T-helper 17 cell (primary cell): ENCODE data around the gene SOS2. TPM values are rescaled to one million over a fixed set of nuclear protein-coding genes. Genes with fewer than 3 reads are reported as not detected.

Source experiments
- ATAC-seq: fragments of 150-1000 bp; cut with Tn5 transposase; 2 replicates; pipeline ENCODE4 v1.10.0; 2021; ENCODE audit warnings: mild to moderate bottlenecking, moderate library complexity
- DNase-seq, 3 donors: peaks; one replicate each; pipeline versions ENCODE4 v3.0.0 to v3.0.0-alpha.2; 2020 to 2021
- H3K9me3 ChIP-seq: one replicate; pipeline ENCODE4 v1.7.0; 2013; ENCODE audit warnings: low read length, mild to moderate bottlenecking; ENCODE audit not compliant: control insufficient read depth, poor library complexity, severe bottlenecking
- H3K27ac Mint-ChIP-seq: one replicate; pipeline ENCODE4 v1.8.0; 2022; ENCODE audit warnings: mild to moderate bottlenecking, moderate library complexity, mixed read lengths
- H3K27me3 Mint-ChIP-seq: one replicate; pipeline ENCODE4 v1.8.0; 2022; ENCODE audit warnings: mixed read lengths
- H3K36me3 Mint-ChIP-seq: one replicate; pipeline ENCODE4 v1.8.0; 2022; ENCODE audit warnings: low read depth, mixed read lengths
- H3K4me1 Mint-ChIP-seq: one replicate; pipeline ENCODE4 v1.8.0; 2022; ENCODE audit warnings: mild to moderate bottlenecking, mixed read lengths
- H3K4me3 Mint-ChIP-seq: one replicate; pipeline ENCODE4 v1.8.0; 2022; ENCODE audit warnings: mild to moderate bottlenecking, moderate library complexity, mixed read lengths
- total RNA-seq, 4 donors: library from RNA in 2 of 4; stranded (reverse) in 2 of 4; gene quantifications; one replicate each; pipeline ENCODE4 v1.2.3 and lab custom pipeline; 2022 to 2026

Gene SOS2
- total RNA-seq, 2 donors from 2014 or later = 33.8 to 40.3 TPM

DNA sequence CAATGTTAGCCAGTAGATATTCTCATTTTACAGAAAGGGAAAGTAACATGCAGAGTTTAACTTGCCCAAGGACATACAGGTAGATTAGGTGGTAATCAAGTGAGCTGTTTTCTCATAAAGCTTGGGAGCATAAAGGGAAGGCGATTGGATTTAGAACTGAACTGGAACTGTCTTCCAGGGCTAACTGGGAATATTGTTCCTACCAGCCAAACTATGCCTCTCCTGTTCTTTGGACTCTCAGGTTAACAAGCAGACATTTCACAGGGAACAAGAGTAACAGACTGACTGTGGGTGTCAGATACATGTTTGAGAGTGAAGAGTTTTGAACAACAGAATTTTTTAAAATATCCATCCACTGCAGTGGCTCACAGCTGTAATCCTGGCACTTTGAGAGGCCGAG lies 130.6 kb downstream of the SOS2 start:
- no peaks in the 10 kb centered on the region for H3K27me3 Mint-ChIP-seq
- ATAC-seq (no peak), DNase-seq (no peak)
- H3K9me3 ChIP-seq = no peaks in the 10 kb centered on the region
- no peak overlapping the region for H3K4me3 Mint-ChIP-seq
- peaks cover 5% of the 10 kb centered on the region for H3K36me3 Mint-ChIP-seq
- peaks cover 28% of the 10 kb centered on the region for H3K4me1 Mint-ChIP-seq
- H3K27ac Mint-ChIP-seq = no peak overlapping the region

DNA sequence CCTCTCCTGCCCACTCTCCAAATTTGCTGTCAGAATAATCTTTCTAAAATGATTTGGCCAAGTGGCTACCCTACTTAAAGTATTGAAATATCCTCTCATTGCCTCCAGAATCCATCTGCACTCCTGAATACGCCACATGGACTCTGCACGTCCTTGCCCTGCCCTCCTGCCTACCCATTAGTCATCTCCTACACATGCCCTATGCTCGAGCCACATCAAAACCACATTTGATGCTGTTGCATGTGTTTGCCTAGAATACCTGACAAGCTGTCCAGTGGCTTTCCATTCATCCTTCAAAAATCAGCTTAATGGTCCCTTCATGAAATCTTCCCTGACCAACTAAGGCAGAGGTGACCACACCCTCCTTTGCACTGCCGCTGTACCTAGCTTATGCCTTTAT lies 132.0 kb downstream of the SOS2 start:
- H3K27me3 Mint-ChIP-seq = no peaks in the 10 kb centered on the region
- H3K4me1 Mint-ChIP-seq = peaks cover 31% of the 10 kb centered on the region
- no peaks in the 10 kb centered on the region for H3K9me3 ChIP-seq
- DNase-seq = no peak
- ATAC-seq = no peak
- peaks cover 7% of the 10 kb centered on the region for H3K36me3 Mint-ChIP-seq
- peak overlapping the region; percentile 13 for H3K4me3 Mint-ChIP-seq
- peak overlapping the region; percentile 92 for H3K27ac Mint-ChIP-seq

DNA sequence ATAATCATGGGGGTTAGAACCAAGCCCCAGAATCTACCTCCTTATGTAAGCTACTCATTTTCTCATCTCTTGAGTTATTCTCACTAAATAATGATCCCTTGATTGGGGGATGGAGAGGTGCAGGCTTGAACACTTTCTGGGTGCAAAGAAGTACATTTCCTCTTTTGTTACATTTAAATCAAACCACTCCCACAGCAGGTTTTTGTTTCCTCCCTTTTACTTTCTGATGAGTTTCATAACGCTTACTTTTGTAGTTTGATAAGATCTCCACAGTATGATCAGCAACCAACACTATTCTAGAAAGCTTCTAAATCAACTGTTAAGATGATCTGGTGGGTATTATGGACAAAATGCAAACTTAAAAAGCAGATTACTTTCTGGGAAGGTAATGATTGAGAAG lies 135.5 kb downstream of the SOS2 start:
- peaks cover 7% of the 10 kb centered on the region for H3K36me3 Mint-ChIP-seq
- no peaks in the 10 kb centered on the region for H3K9me3 ChIP-seq
- no peaks in the 10 kb centered on the region for H3K27me3 Mint-ChIP-seq
- ATAC-seq (peak; percentile 87), DNase-seq (no peak)
- peaks cover 36% of the 10 kb centered on the region for H3K4me1 Mint-ChIP-seq
- peak overlapping the region; percentile 81 for H3K4me3 Mint-ChIP-seq
- peak overlapping the region; percentile 71 for H3K27ac Mint-ChIP-seq

DNA sequence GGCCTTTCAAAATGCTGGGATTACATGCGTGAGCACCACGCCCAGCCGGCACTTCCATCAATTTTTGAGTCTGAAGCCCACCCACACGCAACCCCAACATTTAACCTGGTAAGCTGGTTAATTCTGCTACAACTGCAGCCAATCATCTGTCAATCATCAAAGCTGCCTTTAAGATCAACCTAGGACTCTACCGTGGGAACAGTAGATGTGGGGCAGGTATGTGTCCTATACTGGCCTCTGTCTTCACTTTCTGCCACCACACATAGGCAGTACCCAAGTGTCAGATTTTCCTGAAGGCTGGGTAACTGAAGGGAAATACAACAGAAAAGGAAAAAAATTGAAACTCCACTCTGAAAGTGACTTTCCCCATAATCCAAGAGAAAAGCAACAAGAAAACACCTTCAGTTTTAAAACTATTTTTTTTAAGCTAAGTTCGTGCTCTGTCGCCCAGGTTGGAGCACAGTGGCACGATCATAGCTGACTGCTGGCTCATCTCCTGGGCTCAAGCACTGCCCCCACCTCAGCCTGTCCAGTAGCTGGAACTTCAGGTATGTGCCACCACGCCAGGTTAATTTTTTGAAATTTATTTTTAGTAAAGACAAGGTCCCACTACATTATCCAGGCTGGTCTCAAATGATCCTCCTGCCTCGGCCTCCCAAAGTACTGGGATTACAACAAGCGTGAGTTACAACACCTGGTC lies 137.2 kb downstream of the SOS2 start:
- Mint-ChIP-seq H3K27ac (no peak overlapping the region), H3K4me1 (peaks cover 32% of the 10 kb centered on the region), H3K36me3 (peaks cover 7% of the 10 kb centered on the region), H3K27me3 (no peaks in the 10 kb centered on the region), H3K4me3 (no peak overlapping the region)
- ATAC-seq (no peak), DNase-seq (no peak)
- H3K9me3 ChIP-seq = no peaks in the 10 kb centered on the region

DNA sequence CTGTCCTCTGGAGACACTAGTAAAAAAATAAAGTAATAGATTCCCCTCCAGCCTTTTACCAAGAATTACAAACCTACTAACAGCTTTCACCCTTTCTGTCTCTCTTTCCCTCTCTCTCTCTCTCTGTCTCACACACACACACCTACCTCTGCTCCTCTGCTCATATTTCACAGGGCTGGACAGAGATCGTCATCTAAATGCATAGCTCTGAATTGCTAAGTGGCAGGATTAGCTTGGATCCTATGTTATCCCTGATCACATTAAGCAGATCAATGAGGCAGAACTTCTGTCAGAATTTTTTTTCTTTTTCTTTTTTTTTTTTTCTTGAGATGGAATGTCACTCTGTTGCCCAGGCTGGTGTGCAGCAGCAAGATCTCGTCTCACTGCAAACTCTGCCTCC lies 137.9 kb downstream of the SOS2 start:
- Mint-ChIP-seq H3K27me3 (no peaks in the 10 kb centered on the region), H3K4me3 (no peak overlapping the region), H3K4me1 (peaks cover 30% of the 10 kb centered on the region), H3K27ac (no peak overlapping the region), H3K36me3 (peaks cover 7% of the 10 kb centered on the region)
- DNase-seq (no peak), ATAC-seq (no peak)
- no peaks in the 10 kb centered on the region for H3K9me3 ChIP-seq

DNA sequence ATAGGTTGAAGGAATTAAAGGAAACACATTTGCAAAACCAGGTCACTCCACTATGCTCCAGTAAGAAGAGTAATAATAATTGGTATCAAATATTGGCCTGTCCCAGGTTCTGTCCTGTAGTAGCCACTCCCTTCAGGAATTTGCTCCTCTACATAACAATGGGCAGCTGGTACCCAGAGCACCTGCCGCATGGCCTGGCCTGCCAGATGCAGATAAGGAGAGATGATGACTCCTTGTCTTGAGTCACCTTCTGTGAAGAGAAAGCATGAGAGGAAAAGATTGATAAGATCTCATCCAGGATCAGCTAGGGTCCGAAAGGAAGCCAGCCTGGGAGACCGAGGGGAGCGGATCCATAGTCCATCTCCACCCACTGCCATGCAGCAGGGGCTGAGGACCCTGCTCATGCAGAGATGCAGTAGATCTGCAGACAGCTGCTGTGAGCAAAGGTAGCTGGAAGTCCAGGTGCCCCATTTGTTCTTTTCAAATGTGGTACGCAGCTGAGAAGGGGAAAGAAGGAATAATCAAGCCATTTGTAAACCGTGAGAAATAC lies 139.3 kb downstream of the SOS2 start:
- no peak overlapping the region for H3K4me3 Mint-ChIP-seq
- no peak for ATAC-seq
- no peak for DNase-seq

DNA sequence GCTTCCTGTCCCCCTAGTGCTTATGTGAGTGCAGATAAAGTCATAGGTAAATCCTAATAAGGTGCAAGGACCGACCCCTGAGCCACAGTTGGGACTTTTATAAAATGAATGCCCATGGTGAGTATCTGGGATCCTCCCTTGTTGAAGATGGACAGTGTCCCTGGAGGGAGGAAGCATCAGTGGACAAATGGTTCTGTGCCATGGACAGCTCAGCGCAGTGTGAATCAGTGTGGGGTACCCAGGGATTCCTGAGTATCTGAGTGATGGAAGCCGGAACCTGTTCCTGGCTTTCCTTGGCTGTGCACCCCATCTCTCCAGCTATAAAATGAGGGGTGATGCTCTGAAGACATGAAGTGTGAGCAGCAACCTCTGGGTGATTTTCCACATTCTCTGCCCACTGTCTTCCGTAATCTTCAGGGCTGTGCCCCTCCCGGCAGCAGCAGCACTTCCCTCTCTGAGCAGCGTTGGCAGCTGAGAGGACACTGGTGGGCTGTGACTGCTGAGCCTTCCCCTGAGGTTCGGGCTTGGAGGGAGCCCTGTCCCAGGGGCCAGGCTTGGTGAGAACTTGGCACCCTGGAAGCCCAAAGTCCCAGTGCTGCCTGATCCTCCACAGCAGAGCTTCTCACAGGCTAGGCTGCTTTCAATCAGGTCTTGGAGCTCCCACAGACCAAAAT lies 140.0 kb downstream of the SOS2 start:
- ATAC-seq = no peak

More for the DNA sequence above, 139.3 kb downstream of the SOS2 start:
- Mint-ChIP-seq H3K36me3 (peaks cover 7% of the 10 kb centered on the region), H3K27ac (no peak overlapping the region), H3K4me1 (peaks cover 41% of the 10 kb centered on the region), H3K27me3 (no peaks in the 10 kb centered on the region)
- H3K9me3 ChIP-seq = no peaks in the 10 kb centered on the region

DNA sequence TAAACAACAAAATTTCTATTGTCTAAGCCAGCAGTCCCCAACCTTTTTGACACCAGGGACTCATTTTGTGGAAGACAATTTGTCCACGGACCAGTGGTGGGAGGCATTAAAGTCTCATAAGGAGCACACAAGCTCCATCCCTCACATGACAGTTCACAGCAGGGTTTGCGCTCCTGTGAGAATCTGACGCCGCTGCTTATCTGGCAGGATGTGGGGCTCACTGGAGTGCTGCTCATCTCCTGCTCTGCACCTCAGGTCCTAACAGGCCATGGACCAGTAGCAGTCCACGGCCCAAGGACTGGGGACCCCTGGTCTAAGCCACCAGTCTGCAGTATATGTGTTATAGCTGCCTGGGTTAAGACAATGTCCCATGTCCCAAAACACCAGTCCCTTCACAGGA lies 142.2 kb downstream of the SOS2 start:
- H3K4me3 Mint-ChIP-seq = no peak overlapping the region
- H3K27me3 Mint-ChIP-seq = no peaks in the 10 kb centered on the region
- peak overlapping the region; percentile 84 for H3K27ac Mint-ChIP-seq
- DNase-seq (no peak), ATAC-seq (no peak)
- peaks cover 3% of the 10 kb centered on the region for H3K36me3 Mint-ChIP-seq
- H3K4me1 Mint-ChIP-seq = peaks cover 50% of the 10 kb centered on the region
- H3K9me3 ChIP-seq = no peaks in the 10 kb centered on the region

More for the DNA sequence above, 140.0 kb downstream of the SOS2 start:
- Mint-ChIP-seq H3K4me3 (no peak overlapping the region), H3K4me1 (peaks cover 36% of the 10 kb centered on the region), H3K27me3 (no peaks in the 10 kb centered on the region), H3K27ac (no peak overlapping the region), H3K36me3 (peaks cover 7% of the 10 kb centered on the region)
- no peak for DNase-seq
- no peaks in the 10 kb centered on the region for H3K9me3 ChIP-seq

DNA sequence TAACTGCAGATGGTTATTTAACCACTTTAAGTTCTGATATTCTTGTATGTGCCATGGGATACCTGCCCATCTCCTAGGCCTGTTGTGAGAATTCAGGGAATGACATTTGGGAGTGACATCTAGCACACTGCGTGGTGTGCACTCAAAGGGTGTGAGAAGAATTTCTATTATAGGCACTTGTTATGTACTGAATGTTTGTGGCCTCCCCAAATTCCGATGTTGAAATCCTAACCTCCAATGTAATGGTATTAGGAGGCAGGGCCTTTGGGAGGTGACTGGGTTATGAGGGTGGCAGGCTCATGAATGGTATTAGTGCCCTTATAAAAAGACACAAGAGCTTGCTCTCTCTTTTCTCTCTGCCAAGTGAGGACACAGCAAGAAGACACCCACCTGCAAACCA lies 142.6 kb downstream of the SOS2 start:
- peaks cover 50% of the 10 kb centered on the region for H3K4me1 Mint-ChIP-seq
- H3K9me3 ChIP-seq = no peaks in the 10 kb centered on the region
- H3K4me3 Mint-ChIP-seq = no peak overlapping the region
- peak overlapping the region; percentile 84 for H3K27ac Mint-ChIP-seq
- no peaks in the 10 kb centered on the region for H3K27me3 Mint-ChIP-seq
- no peak for DNase-seq
- ATAC-seq = no peak
- H3K36me3 Mint-ChIP-seq = peaks cover 3% of the 10 kb centered on the region

DNA sequence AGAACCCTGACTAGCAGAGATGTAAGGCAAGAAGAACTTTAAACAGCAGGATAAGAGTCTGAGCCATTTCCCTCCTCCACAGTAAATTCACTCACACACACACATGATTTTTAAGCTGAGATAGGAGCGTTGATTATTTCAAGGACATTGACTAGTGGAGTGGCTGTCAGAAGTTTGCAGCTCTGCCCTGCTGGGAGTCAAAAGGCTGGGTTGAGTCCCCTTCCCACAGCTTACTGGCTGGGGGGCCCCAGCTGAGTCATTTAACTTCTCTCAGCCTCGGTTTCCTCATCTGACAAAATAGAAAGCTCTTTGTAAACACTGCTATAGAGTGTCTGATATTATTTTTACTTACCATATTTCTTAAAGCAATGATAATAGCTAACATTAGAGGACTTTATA lies 143.3 kb downstream of the SOS2 start:
- H3K4me3 Mint-ChIP-seq = no peak overlapping the region
- H3K9me3 ChIP-seq = no peaks in the 10 kb centered on the region
- ATAC-seq (no peak), DNase-seq (no peak)
- H3K4me1 Mint-ChIP-seq = peaks cover 54% of the 10 kb centered on the region
- H3K27me3 Mint-ChIP-seq = no peaks in the 10 kb centered on the region
- H3K36me3 Mint-ChIP-seq = peaks cover 3% of the 10 kb centered on the region
- peak overlapping the region; percentile 84 for H3K27ac Mint-ChIP-seq

DNA sequence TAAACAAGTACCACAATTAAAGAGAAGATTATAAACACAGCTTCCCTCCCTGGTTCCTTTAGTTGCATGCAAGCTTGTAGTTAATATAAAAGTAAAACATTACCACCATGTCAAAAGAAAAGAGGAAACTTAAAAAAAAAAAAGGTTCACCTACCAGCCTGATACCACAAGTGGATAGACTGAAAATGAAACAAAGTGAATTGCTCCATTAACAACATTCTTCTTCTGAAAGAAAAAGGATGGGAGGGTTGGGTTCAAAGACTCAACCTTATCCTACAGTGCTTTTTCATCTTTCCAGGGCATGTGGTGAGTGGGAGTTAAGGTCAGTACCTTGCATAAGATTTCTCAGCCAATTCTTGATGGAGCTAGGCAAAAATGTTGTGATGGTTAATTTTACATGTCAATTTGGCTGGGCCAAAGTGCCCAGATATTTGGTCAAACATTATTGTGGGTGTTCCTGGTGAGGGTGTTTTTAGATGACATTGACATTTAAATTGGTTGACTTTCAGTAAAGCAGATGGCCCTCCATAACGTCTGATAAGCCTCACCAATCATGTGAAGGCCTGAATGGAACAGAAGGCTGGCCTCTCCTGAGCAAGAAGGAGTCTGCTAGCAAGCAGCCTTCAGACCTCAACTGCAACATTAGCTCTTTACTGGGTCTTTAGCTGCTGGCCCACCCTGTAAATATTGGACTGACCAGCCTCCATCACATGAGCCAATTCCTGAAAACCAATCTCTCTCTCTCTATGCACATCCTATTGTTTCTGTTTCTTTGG lies 143.8 kb downstream of the SOS2 start:
- no peaks in the 10 kb centered on the region for H3K27me3 Mint-ChIP-seq
- H3K4me3 Mint-ChIP-seq = peak overlapping the region; percentile 49
- H3K27ac Mint-ChIP-seq = peak overlapping the region; percentile 84
- DNase-seq (no peak), ATAC-seq (no peak)
- H3K9me3 ChIP-seq = no peaks in the 10 kb centered on the region
- H3K36me3 Mint-ChIP-seq = peaks cover 3% of the 10 kb centered on the region
- peaks cover 56% of the 10 kb centered on the region for H3K4me1 Mint-ChIP-seq

DNA sequence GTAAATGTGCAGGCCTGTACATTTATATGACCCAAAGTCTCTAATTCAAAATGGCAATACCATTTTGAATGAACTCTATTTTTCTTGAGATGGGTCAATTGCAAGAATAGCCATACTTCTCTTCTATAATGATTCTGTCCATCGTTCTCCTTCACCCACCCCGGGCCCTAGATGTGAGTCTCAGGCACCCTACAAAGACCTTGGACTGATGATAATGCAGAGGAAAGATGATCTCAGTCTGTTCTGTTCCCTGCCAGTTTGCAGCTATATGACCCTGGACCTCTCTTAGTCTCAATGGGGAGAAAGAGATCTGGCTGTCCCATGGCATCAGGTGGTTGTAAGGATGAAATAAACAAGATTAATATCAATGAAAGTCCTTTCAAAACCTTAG lies 145.1 kb downstream of the SOS2 start:
- Mint-ChIP-seq H3K36me3 (peaks cover 3% of the 10 kb centered on the region), H3K4me3 (peak overlapping the region; percentile 80), H3K4me1 (peaks cover 61% of the 10 kb centered on the region), H3K27ac (peak overlapping the region; percentile 100), H3K27me3 (no peaks in the 10 kb centered on the region)
- ATAC-seq (no peak), DNase-seq (no peak)
- H3K9me3 ChIP-seq = no peaks in the 10 kb centered on the region
